Jurkat, Clone E6-1 (cell line): ENCODE measurements around the gene SERBP1.
"Not testable (repeated sequence)": the region's sequence is repeated elsewhere in the genome, so short reads cannot be mapped to it uniquely, and the experiment has no call there.

ENCODE experiments used
- DNase-seq: peaks from one replicate; pipeline ENCODE4 v3.0.0-alpha.2; 2011; ENCODE audit warnings: low read depth, low spot score
- H3K4me3 ChIP-seq: 2 replicates; pipeline ENCODE4 v1.5.1; 2011; ENCODE audit warnings: mild to moderate bottlenecking, low read length, control low read depth, moderate library complexity

Gene SERBP1

GRCh38 chr1:67417733-67418132 is 12.5 kb downstream of the SERBP1 start:
- not testable (repeated sequence) for DNase-seq, H3K4me3 ChIP-seq

DNA sequence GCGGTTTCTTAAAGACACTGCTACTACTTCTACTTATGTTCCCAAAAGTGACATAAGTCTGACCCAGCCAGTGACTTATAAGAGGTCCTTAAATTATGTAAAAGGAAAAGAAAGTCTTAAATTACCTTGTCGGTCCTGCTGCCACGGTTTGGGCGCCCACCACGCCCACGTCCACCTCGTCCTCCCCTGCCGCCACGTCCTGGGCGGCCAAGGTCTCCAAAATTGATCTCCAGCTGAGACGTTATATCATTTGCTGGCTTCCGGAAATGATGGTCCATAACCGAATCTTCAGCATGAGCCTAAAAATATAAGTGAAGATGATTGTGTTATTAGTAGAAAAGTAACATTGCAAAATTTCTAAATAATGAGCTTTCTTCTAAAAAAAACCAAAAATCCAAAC is 15.2 kb downstream of the SERBP1 start:
- DNase-seq = no peak
- no peak overlapping the region for H3K4me3 ChIP-seq

GRCh38 chr1:67414574-67414973 is 15.6 kb downstream of the SERBP1 start:
- no peak for DNase-seq
- H3K4me3 ChIP-seq = no peak overlapping the region

GRCh38 chr1:67413101-67413500 is 17.1 kb downstream of the SERBP1 start:
- H3K4me3 ChIP-seq, DNase-seq: not testable (repeated sequence)

GRCh38 chr1:67408148-67408547 is 22.1 kb downstream of the SERBP1 start:
- DNase-seq = no peak
- H3K4me3 ChIP-seq = no peak overlapping the region

DNA sequence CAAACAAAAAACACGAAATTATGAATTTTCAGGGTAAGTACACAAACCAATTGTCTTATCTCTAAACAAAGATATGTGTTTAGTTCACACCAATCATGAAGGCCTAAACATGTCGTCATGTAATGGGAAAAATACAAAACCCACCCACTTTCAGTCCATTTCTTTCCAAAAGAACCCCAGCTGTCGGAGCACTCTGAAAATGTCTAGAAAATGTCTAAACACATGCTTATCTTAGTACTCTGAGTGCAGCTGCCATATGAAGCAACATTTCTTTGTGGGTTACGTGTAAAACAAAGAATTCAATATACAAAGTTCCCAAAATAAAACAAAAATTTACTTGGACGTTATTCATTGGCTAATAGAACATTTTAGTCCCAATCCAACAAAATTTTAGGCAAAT is 22.7 kb downstream of the SERBP1 start:
- no peak for DNase-seq

DNA sequence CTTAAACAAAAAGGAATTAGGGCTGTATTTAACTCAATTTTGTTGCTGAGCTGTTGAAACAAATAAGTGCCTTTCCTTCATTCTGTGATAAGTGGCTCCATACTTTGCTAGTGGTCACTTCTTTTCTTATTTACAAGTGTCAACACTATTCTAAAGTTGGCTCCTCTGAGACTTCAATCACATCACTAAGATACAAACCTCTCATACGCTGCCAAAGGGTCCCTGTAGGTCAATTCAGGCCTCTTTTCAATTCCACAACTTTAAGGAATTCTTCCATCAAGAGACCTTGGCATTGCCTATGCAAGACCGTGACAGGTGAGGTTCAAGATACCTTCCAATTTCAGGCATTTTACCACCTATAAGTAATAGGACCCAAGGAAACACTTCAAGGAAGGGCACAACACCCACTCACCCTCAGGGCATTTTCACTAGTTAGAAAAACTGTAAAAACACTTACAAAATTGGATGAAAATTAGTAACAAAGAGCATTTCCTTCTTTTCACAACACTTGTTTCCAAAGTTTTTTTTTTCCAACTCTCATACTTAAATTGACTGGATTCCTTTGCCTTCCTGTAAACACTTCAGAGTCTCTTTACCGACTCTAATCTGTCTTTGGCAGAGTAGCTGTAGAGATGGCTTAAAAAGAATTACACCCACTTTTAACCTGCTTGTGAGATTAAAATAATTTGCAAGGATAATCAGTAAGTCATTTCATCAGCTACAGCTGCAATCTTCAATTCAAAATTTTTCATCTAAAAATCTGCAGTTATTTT is 24.5 kb downstream of the SERBP1 start:
- no peak for DNase-seq
- no peak overlapping the region for H3K4me3 ChIP-seq

More for the DNA sequence above, 22.7 kb downstream of the SERBP1 start:
- H3K4me3 ChIP-seq = no peak overlapping the region

GRCh38 chr1:67404212-67404620 is 26.0 kb downstream of the SERBP1 start:
- no peak overlapping the region for H3K4me3 ChIP-seq
- no peak for DNase-seq

DNA sequence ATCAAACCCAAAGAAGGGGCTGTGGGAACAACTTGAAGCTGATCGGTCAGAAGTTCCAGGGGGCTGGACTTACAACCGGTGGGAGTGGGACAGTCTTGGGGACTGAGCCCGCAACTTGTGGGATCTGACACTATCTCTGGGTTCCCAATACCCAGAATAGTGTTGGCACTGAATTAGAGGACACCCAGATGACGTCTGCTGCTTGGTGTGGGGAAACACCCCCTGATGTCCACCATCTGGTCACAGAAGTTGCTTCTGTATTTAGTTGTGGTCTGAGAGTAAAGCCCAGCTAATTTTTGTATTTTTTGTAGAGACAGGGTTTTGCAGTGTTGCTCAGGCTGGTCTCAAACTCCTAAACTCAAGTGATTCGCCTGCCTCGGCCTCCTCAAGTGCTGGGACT is 28.8 kb downstream of the SERBP1 start:
- DNase-seq = no peak
- no peak overlapping the region for H3K4me3 ChIP-seq

DNA sequence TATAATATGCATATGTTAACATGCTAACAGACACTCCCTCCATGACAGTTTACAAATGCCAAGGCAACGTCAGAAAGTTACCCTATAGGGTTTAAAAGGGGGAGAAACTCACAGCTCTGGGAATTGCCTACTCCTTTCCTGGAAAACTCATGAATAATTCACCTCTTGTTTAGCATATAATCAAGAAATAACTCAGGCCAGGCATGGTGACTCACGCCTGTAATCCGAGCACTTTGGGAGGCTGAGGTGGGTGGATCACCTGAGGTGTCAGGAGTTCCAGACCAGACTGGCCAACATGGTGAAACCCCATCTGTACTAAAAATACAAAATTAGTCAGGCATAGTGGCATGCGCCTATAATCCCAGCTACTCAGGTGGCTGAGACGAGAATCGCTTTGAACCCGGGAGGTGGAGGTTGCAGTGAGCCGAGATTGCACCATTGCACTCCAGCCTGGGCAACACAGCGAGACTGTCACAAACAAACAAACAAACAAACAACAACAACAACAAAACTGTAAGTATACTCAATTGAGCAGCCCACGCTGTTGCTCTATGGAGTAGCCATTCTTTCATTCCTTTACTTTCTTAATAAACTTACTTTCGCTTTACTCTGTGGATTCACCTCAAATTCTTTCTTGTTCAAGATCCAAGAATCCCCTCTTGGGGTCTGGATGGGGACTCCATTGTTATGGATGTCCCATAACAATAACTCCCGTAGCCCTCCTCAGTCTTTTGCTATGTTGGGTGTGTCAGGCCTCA is 30.0 kb downstream of the SERBP1 start:
- H3K4me3 ChIP-seq, DNase-seq: not testable (repeated sequence)

DNA sequence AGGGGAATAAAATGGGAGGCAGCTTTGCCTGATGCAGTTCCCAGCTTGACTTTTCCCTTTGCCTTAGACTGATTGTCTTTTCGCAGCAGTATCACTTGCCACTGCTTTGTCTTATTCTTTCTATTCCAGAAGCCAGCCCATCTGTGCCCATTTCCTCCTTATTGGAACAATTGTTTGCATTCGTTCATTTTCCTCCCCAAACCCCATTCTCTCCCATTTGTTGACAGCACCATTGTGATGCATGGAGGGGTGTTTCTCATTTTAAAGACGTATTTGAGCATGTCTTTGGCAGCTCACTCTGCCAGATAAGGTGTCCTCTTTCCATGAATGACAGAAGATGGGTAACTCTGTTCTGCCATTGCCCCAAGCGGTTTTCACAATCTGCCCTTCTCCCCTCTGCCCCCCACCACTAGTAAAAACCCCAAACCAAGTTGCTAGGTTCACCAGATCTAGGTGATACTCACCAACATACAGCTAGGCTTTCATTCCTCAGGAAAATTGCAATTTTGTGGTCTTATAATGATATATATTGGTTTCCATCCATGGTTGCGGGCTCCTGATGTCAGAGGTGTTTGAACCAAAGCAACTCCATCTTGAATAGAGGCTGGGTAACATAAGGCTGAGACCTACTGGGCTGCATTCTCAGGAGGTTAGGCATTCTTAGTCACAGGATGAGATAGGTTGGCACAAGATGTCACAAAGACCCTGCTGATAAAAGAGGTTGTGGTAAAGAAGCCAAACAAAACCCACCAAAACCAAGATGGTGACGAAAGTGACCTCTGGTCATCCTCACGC is 30.8 kb downstream of the SERBP1 start:
- no peak overlapping the region for H3K4me3 ChIP-seq
- DNase-seq = no peak

DNA sequence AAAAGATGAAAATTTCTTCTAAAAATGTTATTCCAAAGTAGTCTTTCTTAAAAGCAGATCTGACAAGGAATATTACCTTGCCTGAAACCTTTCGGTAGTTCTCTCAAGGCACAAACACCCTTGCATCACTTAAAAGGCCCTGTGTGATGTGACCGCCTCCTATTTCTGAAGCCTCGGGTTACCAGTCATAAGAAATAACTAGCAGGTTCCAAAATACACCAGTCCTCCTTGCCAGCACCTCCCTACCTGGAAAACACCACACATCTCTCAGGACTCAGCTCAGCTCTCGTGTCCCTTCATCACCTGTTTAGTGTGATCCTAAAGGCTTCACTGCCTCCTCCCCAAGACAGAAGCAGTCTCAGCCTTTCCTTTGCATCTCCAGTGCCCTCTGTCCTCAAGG is 35.7 kb downstream of the SERBP1 start:
- no peak overlapping the region for H3K4me3 ChIP-seq
- DNase-seq = no peak

- no peak for DNase-seq
- no peak overlapping the region for H3K4me3 ChIP-seq
Observed at GRCh38 chr1:67393737-67394136, 36.5 kb downstream of the SERBP1 start.

GRCh38 chr1:67393240-67393639 is 37.0 kb downstream of the SERBP1 start:
- H3K4me3 ChIP-seq = no peak overlapping the region
- DNase-seq = peak; percentile 97

DNA sequence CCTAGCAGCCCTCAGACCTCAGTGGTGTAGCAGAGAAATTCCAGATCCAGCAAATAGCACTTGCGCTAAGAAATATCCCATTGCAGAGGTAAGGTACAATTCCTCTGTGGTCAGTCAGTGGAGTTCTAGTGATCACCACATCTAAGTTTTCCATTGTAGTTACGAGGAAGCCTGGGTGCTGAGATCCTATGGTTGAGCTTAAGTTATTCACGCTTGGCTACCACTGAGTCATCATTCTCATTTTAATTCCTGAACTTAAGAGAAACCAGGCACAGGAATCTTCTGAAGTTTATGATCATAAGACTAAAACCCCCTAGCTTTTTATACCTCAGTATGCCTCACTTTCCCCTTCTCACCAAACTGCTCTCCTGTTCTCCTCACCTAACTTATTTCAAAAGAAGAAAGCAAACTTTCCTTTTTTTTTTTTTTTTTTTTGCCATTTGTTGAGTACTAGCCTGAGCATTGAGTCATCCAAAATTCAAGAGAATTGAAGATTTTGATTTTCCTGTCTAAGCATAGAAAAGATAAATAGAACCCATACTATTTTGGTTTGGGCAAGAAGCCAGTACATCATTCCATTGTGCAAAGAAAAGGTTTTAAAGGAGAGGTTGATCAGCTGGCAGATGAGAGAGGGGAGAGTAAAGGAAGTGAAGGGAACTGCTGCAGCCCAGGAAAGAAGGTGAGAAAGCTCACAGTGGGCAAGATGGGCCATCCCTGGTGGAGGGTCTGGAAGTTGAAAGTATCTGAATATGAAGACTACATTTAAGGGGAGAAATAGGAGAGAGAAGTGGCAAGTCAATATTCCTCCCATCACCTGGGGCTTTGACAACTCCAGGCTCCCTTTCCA is 39.9 kb downstream of the SERBP1 start:
- no peak for DNase-seq

DNA sequence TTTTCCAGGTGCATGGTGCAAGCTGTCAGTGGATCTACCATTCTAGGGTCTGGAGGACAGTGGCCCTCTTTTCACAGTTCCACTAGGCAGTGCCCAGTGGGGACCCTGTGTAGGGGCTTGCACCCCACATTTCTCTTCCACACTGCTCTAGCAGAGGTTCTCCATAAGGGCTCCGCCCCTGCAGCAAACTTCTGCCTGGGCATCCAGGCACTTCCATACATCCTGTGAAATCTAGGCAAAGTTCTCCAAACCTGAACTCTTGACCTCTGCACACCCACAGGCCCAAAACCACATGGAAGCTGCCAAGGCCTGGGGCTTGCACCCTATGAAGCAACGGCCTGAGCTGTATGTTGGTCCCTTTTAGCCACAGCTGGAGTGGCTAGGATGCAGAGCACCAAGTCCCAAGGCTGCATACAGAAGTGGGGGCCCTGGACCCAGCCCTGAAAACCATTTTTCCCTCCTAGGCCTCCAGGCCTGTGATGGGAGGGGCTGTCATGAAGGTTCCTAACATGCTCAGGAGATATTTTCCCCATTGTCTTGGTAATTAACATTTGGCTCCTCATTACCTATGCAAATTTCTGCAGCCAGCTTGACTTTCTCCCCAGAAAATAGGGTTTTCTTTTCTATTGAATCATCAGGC is 46.1 kb downstream of the SERBP1 start:
- no peak overlapping the region for H3K4me3 ChIP-seq
- DNase-seq = no peak

More for the DNA sequence above, 39.9 kb downstream of the SERBP1 start:
- no peak overlapping the region for H3K4me3 ChIP-seq

DNA sequence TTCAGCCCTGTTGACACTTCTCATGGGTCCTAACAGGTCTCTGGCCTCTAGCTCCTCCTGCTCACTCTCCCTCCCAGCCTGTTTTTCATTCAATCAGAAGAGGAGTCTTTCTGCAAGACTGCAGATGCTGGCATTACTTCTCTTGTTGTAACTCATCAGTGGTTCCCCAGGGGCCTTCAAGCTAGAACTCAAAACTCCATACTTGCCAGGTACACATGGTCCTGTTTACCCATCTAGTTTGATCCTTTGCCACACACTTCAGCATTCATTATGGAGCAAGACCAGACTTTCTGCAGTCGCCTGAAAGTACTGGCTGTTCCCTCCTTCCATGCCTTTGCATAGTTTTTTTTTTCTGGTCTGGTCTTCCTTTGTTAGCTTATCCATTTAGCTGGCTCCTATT is 47.9 kb downstream of the SERBP1 start:
- no peak for DNase-seq
- H3K4me3 ChIP-seq = no peak overlapping the region

DNA sequence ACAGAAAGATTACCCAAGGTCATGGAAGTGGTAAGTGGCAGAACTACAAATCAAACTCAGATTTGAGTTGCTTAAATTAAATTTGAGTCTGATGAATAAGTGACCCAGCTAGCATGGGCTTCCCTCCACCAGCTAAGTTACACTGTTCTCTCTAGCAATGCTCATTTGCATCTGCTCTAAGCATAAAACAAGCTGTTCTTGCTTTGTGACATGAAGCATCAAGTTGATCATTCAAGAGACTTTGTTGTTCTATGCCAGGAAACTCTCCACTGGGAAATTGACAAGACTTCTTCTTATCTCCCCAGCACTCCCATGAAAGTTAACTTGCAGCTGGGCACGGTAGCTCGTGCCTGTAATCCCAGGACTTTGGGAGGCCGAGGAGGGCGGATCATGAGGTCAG is 49.0 kb downstream of the SERBP1 start:
- DNase-seq = no peak
- no peak overlapping the region for H3K4me3 ChIP-seq
